Measurements from ENCODE around the gene IL11RA. TPM values are rescaled to one million over a fixed set of nuclear protein-coding genes. Genes with fewer than 3 reads are reported as not detected.

IL11RA gene
- total and polyA plus RNA-seq, 9 of the 15 experiments (the other 6 are each of a cell fraction or from before 2014, with no cell fraction given) = 0.11 to 5.8 (median 2.8) TPM

DNA sequence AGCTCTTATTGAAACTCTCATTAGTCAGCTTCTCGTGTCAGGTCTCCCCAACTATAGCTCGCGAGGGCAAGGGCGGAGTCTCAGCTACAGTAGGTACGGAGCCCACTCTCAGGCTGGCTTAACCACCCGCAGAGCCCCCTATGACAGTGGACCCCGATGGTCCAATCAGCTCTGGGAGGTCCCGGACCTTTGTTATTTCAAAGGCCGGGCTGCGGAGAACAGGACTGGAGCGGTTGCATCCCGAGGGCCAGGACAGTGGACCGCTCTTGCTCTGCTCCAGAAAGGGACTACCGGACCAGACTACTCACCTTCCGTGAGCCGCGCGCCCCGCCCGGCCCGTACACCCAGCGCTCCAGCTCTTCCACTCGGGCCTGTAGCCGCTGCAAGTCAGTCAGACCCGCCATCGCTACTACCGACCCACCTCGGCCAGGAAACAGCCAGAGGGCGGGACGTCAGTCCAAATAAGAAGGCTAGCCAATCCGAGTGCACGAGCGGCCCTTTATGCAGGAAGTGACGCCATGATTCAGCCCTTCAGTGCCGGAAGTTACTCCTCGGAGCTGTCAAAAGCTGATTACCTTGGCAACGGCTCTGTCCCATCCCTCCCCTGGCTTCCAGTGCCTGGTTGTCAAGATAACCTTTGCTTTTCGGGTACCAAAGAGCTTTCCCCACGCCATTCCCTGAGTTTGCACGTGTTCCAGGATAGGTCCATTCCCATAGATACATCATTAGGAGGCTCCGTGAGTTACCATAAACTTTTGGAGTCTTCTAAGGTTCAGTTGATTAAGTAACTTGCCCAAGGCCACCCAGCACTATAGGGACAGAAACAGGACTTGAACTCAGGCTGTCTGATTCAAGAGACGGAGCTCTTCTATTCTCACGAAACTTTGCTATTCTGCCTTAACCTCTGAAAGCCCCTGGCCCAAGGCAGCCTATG is 31.7 kb upstream of the IL11RA start, which contains the start of gene DCTN3 (continued):
- TF ChIP-seq, protein P1, sequence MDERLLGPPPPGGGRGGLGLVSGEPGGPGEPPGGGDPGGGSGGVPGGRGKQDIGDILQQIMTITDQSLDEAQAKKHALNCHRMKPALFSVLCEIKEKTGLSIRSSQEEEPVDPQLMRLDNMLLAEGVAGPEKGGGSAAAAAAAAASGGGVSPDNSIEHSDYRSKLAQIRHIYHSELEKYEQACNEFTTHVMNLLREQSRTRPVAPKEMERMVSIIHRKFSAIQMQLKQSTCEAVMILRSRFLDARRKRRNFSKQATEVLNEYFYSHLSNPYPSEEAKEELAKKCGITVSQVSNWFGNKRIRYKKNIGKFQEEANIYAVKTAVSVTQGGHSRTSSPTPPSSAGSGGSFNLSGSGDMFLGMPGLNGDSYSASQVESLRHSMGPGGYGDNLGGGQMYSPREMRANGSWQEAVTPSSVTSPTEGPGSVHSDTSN (CRISPR knock-in tag; IDR thresholded peaks at IDR 0.05; ENCODE audit: low read depth) = no peak
- TF ChIP-seq, protein P1 (tag; conservative IDR thresholded peaks at IDR 0.05; ENCODE audit: low read depth) = peak; percentile 80
- TF ChIP-seq PTBP1 (IDR thresholded peaks at IDR 0.05; ENCODE audit: low read depth, low read length) = no peak
- no peak for TF ChIP-seq HOXB6 (CRISPR knock-in tag; IDR thresholded peaks at IDR 0.05; ENCODE audit: borderline replicate concordance)
- peak; percentile 45 for TF ChIP-seq TAF1 (IDR thresholded peaks at IDR 0.05; ENCODE audit: control insufficient read depth, extremely low read depth, insufficient read depth, low read length, severe bottlenecking)
- no peak for TF ChIP-seq CCNT2 (IDR thresholded peaks at IDR 0.05; ENCODE audit: borderline replicate concordance, extremely low read depth, insufficient read length, low read depth, low read length)
- TF ChIP-seq, protein P2, sequence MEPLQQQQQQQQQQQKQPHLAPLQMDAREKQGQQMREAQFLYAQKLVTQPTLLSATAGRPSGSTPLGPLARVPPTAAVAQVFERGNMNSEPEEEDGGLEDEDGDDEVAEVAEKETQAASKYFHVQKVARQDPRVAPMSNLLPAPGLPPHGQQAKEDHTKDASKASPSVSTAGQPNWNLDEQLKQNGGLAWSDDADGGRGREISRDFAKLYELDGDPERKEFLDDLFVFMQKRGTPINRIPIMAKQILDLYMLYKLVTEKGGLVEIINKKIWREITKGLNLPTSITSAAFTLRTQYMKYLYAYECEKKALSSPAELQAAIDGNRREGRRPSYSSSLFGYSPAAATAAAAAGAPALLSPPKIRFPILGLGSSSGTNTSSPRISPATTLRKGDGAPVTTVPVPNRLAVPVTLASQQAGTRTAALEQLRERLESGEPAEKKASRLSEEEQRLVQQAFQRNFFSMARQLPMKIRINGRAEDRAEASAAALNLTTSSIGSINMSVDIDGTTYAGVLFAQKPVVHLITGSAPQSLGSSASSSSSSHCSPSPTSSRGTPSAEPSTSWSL (CRISPR knock-in tag; IDR thresholded peaks at IDR 0.05; ENCODE audit: borderline replicate concordance) = no peak
- no peak for TF ChIP-seq MAZ (CRISPR knock-in tag; conservative IDR thresholded peaks at IDR 0.05 in 1 of 2, IDR thresholded peaks at IDR 0.05 in 1 of 2)
- no peak for TF ChIP-seq GTF2A2 (tag; IDR thresholded peaks at IDR 0.05)
- no peak for TF ChIP-seq SMAD4 (CRISPR knock-in tag; conservative IDR thresholded peaks at IDR 0.05)
- no peak for TF ChIP-seq GATAD2A (IDR thresholded peaks at IDR 0.05)
- TF ChIP-seq POLR2A (conservative IDR thresholded peaks at IDR 0.05) = peak; percentile 71
- TF ChIP-seq, protein P3, sequence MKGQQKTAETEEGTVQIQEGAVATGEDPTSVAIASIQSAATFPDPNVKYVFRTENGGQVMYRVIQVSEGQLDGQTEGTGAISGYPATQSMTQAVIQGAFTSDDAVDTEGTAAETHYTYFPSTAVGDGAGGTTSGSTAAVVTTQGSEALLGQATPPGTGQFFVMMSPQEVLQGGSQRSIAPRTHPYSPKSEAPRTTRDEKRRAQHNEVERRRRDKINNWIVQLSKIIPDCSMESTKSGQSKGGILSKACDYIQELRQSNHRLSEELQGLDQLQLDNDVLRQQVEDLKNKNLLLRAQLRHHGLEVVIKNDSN (CRISPR knock-in tag; IDR thresholded peaks at IDR 0.05) = no peak
- TF ChIP-seq WHSC1 (IDR thresholded peaks at IDR 0.05; ENCODE audit: low read length) = no peak
- TF ChIP-seq NCOA6 (IDR thresholded peaks at IDR 0.05) = no peak
- TF ChIP-seq, protein P4, sequence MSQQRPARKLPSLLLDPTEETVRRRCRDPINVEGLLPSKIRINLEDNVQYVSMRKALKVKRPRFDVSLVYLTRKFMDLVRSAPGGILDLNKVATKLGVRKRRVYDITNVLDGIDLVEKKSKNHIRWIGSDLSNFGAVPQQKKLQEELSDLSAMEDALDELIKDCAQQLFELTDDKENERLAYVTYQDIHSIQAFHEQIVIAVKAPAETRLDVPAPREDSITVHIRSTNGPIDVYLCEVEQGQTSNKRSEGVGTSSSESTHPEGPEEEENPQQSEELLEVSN (IDR thresholded peaks at IDR 0.05; ENCODE audit: borderline replicate concordance in 1 of 2, extremely low read depth in 1 of 2, insufficient read depth in 1 of 2, insufficient read length in 1 of 2, low read depth in 1 of 2, low read length in 1 of 2, poor library complexity in 1 of 2, severe bottlenecking in 1 of 2) = peak in 1 of 2 experiments; percentile 21
- peak; percentile 49 for TF ChIP-seq SAP30 (IDR thresholded peaks at IDR 0.05; ENCODE audit: borderline replicate concordance, insufficient read depth, low read depth, low read length, poor library complexity, severe bottlenecking)
- TF ChIP-seq KLF16 (IDR thresholded peaks at IDR 0.05) = no peak
- no peak for TF ChIP-seq ZNF785 (CRISPR knock-in tag; IDR thresholded peaks at IDR 0.05)
- no peak for TF ChIP-seq ZNF212 (CRISPR knock-in tag; IDR thresholded peaks at IDR 0.05)
